ELR (cell line): ENCODE results near the gene PFN3.

Source experiments
- DNase-seq: peaks from one replicate; pipeline ENCODE4 v3.0.0-alpha.2; 2015; ENCODE audit warnings: low read depth

The PFN3 gene

GRCh38 chr5:177359860-177360259 is 40.6 kb downstream of the PFN3 start:
- no peak for DNase-seq

- no peak for DNase-seq
Measured at GRCh38 chr5:177359451-177359851, 41.0 kb downstream of the PFN3 start.

DNA sequence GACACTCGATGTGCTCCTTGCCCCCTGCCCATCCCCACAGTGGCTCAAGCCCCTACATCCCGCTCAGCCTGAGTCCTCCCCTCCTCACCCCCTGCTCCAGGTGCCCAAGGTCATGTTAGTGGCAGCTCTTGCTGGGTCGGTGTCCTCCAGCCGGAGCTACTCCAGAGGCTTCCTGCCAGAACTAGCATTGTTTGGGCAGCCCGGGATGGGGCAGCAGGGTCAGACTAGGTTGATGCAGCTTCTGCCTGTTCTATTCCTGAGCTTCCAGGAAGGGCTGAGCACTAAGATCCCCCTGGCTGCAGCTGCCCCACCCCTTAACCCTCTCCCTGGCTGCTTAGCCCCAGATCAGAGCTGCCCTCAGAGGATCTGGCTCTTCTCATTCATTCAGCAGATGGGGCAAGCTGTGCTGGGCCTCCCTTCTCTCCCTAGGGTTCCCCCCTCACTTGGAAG is 42.1 kb downstream of the PFN3 start:
- no peak for DNase-seq

GRCh38 chr5:177357459-177358351 is 42.8 kb downstream of the PFN3 start, which contains the start of gene RGS14:
RGS14 (plus strand) TSS chr5:177357924; CDS start chr5:177358025, 101 bp downstream.
- peak; percentile 74 for DNase-seq

- DNase-seq, result no peak
Measured at GRCh38 chr5:177357146-177357458, 43.4 kb downstream of the PFN3 start.

DNA sequence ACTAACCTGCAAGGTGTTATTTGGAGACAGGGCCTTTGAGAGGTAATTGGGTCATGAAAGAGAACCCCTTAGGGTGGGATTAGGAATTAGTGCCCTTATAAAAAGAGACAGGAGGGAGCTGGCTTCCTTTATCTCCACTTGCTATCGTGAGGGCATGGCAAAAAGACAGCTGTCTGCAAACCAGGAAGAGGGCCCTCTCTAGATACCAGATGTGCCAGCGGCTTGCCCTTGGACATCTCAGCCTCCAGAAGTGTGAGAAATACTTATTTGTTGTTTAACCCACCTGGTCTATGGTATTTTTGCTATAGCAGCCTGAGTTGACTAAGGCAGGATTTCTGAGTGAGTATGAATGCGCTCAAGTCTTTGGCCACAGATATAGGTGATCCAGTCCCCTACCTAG is 43.7 kb downstream of the PFN3 start:
- DNase-seq, result no peak

DNA sequence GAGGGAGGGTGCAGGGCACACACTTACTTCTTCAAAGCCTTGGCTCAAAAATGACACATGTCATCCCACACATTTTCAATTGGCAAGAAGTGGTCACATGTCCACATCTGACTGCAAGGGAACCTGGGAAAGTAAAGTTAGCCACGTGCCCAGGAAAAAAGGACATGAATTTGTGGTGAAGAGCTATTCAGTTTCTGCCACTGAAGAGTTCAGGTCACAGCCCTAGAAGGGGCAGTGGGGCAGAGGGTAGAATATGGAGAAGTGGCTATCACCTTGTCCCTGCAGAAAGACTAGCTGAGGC is 44.6 kb downstream of the PFN3 start:
- no peak for DNase-seq

DNA sequence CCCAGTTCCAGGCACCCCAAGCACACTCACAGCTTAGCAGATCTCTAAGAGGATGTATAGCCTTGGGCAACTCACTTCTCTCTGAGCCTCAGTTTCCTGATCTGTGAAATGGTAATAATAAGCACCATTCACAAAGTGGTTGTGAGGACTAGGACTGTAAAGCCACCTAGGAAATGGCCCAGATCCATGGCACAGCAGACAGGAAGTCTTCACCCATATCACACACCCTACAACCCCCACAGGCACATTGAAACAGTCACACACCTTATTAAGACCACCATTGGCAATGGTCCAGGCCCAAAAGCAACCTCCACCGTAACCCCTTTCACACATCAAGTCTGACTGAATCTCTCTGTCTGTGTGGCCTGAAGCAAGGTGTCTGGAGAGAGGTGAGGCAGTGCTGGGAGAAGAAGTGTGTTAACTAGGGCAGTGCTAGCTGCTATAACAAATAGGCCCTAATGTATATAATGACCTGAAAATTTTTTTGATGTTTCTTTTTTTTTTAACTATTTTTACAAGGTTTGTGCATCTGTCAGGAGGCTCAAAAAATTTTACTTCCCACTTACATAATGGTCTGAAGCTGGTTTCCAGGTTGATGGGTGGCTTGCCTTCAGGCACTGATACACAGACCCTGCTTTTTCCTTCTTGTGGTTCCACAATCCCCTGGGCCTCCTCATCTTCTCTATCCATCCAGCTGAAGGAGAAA is 45.1 kb downstream of the PFN3 start:
- no peak for DNase-seq

DNA sequence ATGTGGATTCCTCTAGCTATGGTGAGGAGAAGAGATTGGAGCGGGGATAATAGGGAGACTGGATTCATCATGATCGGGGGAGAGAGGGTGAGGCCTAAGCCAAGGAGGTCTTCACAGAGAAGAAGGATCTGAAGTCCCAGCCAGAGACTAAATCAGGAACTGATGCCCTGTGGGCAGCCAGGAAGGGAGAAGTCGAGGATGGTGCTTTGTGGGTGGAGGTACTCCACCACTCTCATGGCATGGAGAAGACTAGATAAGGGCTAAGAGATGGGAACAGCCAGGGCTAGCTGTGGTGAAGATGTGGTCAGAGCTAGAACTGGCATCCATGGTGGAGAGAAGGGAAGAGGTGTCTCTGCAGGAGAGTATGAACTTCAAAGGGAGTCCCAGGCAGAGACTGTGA is 45.8 kb downstream of the PFN3 start:
- no peak for DNase-seq

DNA sequence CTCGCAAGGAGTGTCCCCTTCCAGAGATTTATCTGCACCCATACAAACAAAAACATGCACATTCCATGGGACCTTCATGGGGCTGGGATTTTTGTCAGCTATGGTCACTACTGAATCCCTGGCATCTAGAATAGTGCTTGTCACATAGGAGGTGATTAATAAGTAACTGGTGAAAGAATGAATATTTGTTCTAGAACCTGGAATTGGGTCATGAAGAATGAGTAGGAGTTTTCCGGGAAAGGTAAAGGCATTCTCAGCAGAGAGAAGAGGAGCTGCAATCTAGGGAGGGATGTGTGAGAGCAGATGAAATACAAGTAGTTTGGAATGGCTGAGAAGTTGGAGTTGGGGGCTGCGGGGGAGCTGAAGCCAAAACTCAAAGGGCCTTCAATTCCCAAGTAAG is 46.2 kb downstream of the PFN3 start:
- DNase-seq, result no peak

- DNase-seq, result no peak
Measured at GRCh38 chr5:177353093-177353492, 47.4 kb downstream of the PFN3 start.

GRCh38 chr5:177351392-177352329 is 48.8 kb downstream of the PFN3 start, which contains the start of gene LMAN2:
LMAN2 (minus strand) TSS chr5:177351668; CDS start chr5:177351647, 21 bp downstream.
- peak; percentile 98 for DNase-seq

DNA sequence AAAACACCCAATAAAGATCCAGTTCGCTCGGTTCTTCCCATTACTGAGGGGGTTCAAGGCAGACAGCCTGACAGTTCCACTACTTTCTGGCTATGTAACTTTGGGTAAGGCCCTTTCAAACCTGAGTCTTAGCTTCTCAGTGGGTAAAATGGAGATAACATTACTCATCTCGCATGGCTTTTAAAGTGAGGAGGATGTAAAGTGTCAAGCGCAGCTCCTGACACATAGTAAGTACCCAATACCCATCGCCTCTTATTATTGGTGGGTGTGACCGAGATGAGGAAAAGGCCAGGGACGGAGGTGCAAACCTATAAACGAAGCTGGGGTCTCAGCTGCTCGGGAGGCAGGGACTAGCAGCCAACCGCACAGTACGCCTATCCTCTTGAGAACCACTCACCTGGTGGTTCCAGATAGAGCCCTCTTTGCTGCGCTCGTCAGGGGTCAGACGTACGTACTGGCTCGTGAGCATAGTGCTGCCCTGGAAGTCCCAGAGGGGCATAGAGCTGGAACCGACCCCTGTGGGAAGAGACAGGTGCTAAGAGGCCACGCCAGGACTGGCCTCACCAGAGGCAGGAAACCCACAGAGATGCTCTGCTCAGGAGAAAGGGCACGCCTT is 49.6 kb downstream of the PFN3 start:
- DNase-seq, result peak; percentile 42
